Hepatocyte (in vitro differentiated cells): ENCODE data around the gene TREM1. TPM values are rescaled to one million over a fixed set of nuclear protein-coding genes. Genes with fewer than 3 reads are reported as not detected.
"Not testable (repeated sequence)": the region's sequence is repeated elsewhere in the genome, so short reads cannot be mapped to it uniquely, and the experiment has no call there.

Experiments
- DNase-seq: peaks from one replicate; pipeline ENCODE4 v3.0.0-alpha.2; 2016; ENCODE audit warnings: low spot score
- H2AFZ ChIP-seq: fragments of 200-600 bp; sonication (generic); 2 replicates; pipeline ENCODE4 v1.6.0; 2016; ENCODE audit warnings: antibody characterized with exemption, mild to moderate bottlenecking
- H3K27ac ChIP-seq: fragments of 200-600 bp; sonication (generic); 2 replicates; pipeline ENCODE4 v1.5.1; 2016; ENCODE audit warnings: mild to moderate bottlenecking
- H3K27me3 ChIP-seq: fragments of 200-600 bp; sonication (generic); 2 replicates; pipeline ENCODE4 v1.6.1; 2016
- H3K36me3 ChIP-seq: fragments of 200-600 bp; sonication (generic); replicated peaks from 2 replicates; pipeline ENCODE4 v1.5.1; 2016; ENCODE audit warnings: low read depth; ENCODE audit not compliant: insufficient read depth
- H3K4me1 ChIP-seq: fragments of 200-600 bp; sonication (generic); 2 replicates; pipeline ENCODE4 v1.5.1; 2016; ENCODE audit warnings: mild to moderate bottlenecking, moderate library complexity; ENCODE audit not compliant: insufficient read depth
- H3K4me2 ChIP-seq: fragments of 200-600 bp; sonication (generic); 2 replicates; pipeline ENCODE4 v1.6.0; 2016
- H3K4me3 ChIP-seq: fragments of 200-600 bp; sonication (generic); 2 replicates; pipeline ENCODE4 v1.5.1; 2016; ENCODE audit warnings: mild to moderate bottlenecking
- H3K79me2 ChIP-seq: fragments of 200-600 bp; sonication (generic); 2 replicates; pipeline ENCODE4 v1.6.0; 2017; ENCODE audit warnings: mild to moderate bottlenecking
- H3K9me2 ChIP-seq: fragments of 200-600 bp; sonication (generic); replicated peaks from 2 replicates; pipeline ENCODE4 v1.6.0; 2017; ENCODE audit warnings: mild to moderate bottlenecking; ENCODE audit not compliant: insufficient read depth
- H3K9me3 ChIP-seq: fragments of 200-600 bp; sonication (generic); 2 replicates; pipeline ENCODE4 v1.5.1; 2016; ENCODE audit warnings: low read depth, mild to moderate bottlenecking
- H4K20me1 ChIP-seq: fragments of 200-600 bp; sonication (generic); 2 replicates; pipeline ENCODE4 v1.6.0; 2016; ENCODE audit warnings: mild to moderate bottlenecking; ENCODE audit not compliant: insufficient read depth, poor library complexity, severe bottlenecking
- CTCF ChIP-seq: fragments of 200-600 bp; sonication (generic); IDR thresholded peaks from 2 replicates; pipeline ENCODE4 v1.5.1; 2016; ENCODE audit warnings: antibody characterized with exemption, mild to moderate bottlenecking; ENCODE audit not compliant: poor library complexity
- EZH2 ChIP-seq: fragments of 200-600 bp; sonication (generic); IDR thresholded peaks from 2 replicates; pipeline ENCODE4 v1.6.1; 2016; ENCODE audit warnings: antibody characterized with exemption, mild to moderate bottlenecking, borderline replicate concordance
- EZH2phosphoT487 ChIP-seq: fragments of 200-600 bp; sonication (generic); IDR thresholded peaks from one replicate; pipeline ENCODE4 v1.6.1; 2018; ENCODE audit warnings: antibody characterized with exemption, mild to moderate bottlenecking, low read depth, moderate library complexity; ENCODE audit not compliant: unreplicated experiment, severe bottlenecking
- WGBS: methylation state at CpG from one replicate; pipeline ENCODE4 v1.1.6; 2016; ENCODE audit warnings: low lambda C conversion rate; ENCODE audit errors: missing lambda C conversion rate; 5-methylcytosine and 5-hydroxymethylcytosine counted together
- polyA plus RNA-seq: library from polyadenylated mRNA; unstranded; fragments of >200 nt; fragmentation: Nextera tagmentation; extraction: Ambion mirVana; gene quantifications from 2 replicates; pipeline ENCODE4 v1.2.1, GENCODE V29; 2016
- total RNA-seq: library from RNA; depleted of rRNA; stranded (reverse); fragments of >200 nt; gene quantifications from 2 replicates; pipeline ENCODE4 v1.2.3, GENCODE V29; 2014

TREM1 gene
- total and polyA plus RNA-seq, 2 experiments from 2014 or later, result 0.63 to 2.3 TPM

- TF ChIP-seq EZH2 (no peak), CTCF (peak; percentile 70)
- Histone ChIP-seq H3K9me2 (no peaks in the 10 kb centered on the region), H3K79me2 (no peaks in the 10 kb centered on the region), H3K27ac (no peak overlapping the region), H3K4me3 (no peak overlapping the region), H3K27me3 (peaks cover 17% of the 10 kb centered on the region), H3K4me2 (no peak overlapping the region), H3K9me3 (no peaks in the 10 kb centered on the region), H3K36me3 (no peaks in the 10 kb centered on the region), H3K4me1 (no peaks in the 10 kb centered on the region), H2AFZ (no peak overlapping the region), H4K20me1 (no peaks in the 10 kb centered on the region)
- DNase-seq, result peak; percentile 81
- 31% methylated on average over 13 of the region's 13 CpGs for WGBS
These were observed 19.8 kb upstream of the TREM1 start for GRCh38 chr6:41306187-41306854.

GRCh38 chr6:41302638-41303037, 16.2 kb upstream of the TREM1 start:
- H3K4me1 ChIP-seq, result no peaks in the 10 kb centered on the region
- no peak overlapping the region for H3K4me2 ChIP-seq
- no peak overlapping the region for H2AFZ ChIP-seq
- H3K27ac ChIP-seq, result no peak overlapping the region
- DNase-seq, result no peak
- 85% methylated on average over 5 of the region's 5 CpGs for WGBS
- H3K9me2 ChIP-seq, result no peaks in the 10 kb centered on the region
- H3K27me3 ChIP-seq, result peaks cover 8% of the 10 kb centered on the region
- H4K20me1 ChIP-seq, result no peaks in the 10 kb centered on the region
- H3K4me3 ChIP-seq, result no peak overlapping the region
- TF ChIP-seq EZH2phosphoT487 (no peak), EZH2 (no peak), CTCF (no peak)
- no peaks in the 10 kb centered on the region for H3K79me2 ChIP-seq
- H3K36me3 ChIP-seq, result no peaks in the 10 kb centered on the region
- H3K9me3 ChIP-seq, result no peaks in the 10 kb centered on the region

GRCh38 chr6:41298785-41299502, 12.5 kb upstream of the TREM1 start:
- Histone ChIP-seq H3K4me1 (no peaks in the 10 kb centered on the region), H3K4me2 (no peak overlapping the region), H2AFZ (no peak overlapping the region), H3K27ac (no peak overlapping the region), H3K9me2 (no peaks in the 10 kb centered on the region), H3K27me3 (peaks cover 2% of the 10 kb centered on the region), H3K79me2 (no peaks in the 10 kb centered on the region), H3K36me3 (no peaks in the 10 kb centered on the region), H4K20me1 (no peaks in the 10 kb centered on the region), H3K4me3 (no peak overlapping the region), H3K9me3 (no peaks in the 10 kb centered on the region)
- TF ChIP-seq CTCF (no peak), EZH2 (no peak), EZH2phosphoT487 (no peak)
- WGBS, result 75% methylated on average over 3 of the region's 3 CpGs
- DNase-seq, result no peak

GRCh38 chr6:41297248-41297647, 10.8 kb upstream of the TREM1 start:
- not testable (repeated sequence) for H3K9me2 ChIP-seq, DNase-seq, H3K27ac ChIP-seq, H3K4me2 ChIP-seq, H3K9me3 ChIP-seq, H3K27me3 ChIP-seq, H3K36me3 ChIP-seq, H2AFZ ChIP-seq, H3K4me3 ChIP-seq, H4K20me1 ChIP-seq, H3K4me1 ChIP-seq, H3K79me2 ChIP-seq
- 68% methylated on average over 5 of the region's 5 CpGs for WGBS
